GM19023 (cell line): ENCODE measurements around the gene CCDC171.
"Not testable (repeated sequence)": the region's sequence is repeated elsewhere in the genome, so short reads cannot be mapped to it uniquely, and the experiment has no call there.

Experiments used
- ATAC-seq: cut with Tn5 transposase; IDR thresholded peaks from one replicate; pipeline ENCODE4 v1.9.1; 2021; ENCODE audit warnings: mild to moderate bottlenecking, moderate library complexity; ENCODE audit not compliant: unreplicated experiment

Gene CCDC171

DNA sequence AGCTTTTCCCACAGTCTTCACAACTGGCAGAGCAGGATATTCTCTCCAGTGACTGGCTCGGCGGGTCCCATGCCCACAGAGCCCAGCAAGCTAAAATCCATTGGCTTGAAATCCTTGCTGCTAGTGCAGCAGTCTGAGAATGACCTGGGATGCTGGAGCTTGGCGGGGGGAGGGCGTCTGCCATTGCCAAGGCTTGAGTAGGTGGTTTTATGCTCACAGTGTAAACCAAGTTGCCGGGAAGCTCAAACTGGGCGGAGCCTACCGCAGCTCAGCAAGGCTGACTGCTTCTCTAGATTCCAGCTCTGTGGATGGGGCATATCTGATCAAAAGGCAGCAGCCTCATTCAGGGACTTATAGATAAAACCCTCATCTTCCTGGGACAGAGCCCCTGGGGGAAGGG, 194.1 kb downstream of the CCDC171 start:
- no peak for ATAC-seq

DNA sequence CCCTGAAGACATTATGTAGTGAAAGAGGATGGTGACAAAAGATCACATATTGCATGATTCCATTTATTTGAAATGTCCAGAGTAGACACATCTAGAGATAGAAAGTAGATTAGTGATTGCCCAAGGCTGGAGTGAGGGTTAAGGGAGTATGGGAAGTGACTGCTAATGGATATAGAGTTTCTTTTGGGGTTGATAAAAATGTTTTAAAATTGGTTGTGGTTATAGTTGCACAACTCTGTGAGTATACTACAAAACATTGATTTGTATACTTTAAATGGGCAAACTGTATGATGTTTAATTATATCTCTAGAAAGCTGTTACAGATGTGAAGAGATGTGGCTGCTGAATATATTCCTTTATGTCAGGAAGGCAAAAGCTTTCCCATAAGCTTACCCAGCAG, 202.8 kb downstream of the CCDC171 start:
- no peak for ATAC-seq

DNA sequence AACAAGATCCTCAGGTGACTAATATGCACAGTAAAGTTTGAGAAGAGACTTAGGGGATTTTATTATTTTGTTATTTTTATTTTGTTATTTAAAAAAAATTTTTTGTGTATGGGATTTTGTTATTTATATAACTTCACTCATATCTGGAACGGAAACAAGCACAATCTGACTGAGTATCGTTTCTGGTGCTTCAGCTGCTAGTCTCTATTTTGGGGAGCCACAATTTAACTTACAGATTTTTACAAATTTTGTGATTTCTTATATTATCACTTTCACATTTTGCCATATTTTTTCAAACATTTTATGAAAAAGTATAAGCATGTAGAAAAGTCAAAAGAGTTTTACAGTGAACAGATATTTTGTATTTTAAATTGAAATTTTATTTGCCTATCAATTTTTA, 208.7 kb downstream of the CCDC171 start:
- ATAC-seq: no peak

DNA sequence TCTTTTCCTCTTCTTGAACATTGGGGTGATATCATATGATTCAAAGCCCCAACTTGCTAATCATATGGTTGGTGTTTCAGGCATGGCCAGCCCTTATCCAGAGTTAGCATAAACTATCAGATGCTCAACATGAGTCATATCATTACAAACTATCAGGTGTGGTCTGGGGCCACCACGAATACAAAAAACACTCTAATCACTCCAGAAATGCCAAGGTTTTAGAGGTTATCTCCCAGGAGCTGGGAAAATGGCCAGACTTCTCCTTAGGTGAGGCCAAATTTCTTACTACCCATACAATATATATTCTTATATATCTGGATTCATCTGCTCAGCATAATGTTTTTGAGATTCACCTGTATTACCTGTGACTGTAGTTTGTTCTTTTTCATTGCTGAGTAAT, 210.5 kb downstream of the CCDC171 start:
- no peak for ATAC-seq

DNA sequence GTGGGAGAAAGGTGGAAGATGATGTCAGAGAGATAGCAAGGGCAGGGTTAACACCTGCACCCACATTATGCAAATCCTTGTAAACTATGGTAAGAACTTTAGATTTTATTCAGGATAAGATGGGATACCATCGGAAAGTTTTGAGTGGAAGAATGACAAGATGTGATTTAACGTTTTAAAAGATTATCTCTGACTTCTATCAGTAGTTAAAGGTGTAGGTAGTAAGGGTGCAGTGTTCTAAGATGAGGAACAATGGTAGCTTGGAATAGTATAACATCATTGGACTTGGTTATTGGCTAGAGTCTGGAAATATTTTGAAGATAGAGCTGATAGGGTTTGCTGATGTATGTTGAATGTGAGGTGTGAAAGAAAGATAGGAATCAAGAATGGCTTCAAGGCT, 211.3 kb downstream of the CCDC171 start:
- ATAC-seq: no peak

DNA sequence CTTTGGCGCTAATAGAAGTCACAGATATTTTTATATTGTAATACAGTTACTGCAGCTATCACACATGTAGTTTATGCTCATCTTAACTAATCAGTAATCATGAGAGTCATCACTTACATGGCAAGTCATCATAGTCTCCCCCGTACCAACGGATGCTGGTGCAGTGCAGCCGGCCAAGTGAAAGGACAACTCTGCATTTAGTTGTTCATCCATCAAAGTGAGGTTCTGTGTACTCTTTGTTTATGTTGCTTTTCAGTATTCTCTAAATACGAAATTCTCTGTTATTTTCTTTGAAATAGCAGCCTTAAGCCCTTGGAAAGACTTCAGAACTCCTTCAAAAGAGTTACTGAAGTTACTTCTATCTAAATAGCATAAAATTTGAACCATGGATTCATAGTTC, 216.7 kb downstream of the CCDC171 start:
- ATAC-seq: no peak

DNA sequence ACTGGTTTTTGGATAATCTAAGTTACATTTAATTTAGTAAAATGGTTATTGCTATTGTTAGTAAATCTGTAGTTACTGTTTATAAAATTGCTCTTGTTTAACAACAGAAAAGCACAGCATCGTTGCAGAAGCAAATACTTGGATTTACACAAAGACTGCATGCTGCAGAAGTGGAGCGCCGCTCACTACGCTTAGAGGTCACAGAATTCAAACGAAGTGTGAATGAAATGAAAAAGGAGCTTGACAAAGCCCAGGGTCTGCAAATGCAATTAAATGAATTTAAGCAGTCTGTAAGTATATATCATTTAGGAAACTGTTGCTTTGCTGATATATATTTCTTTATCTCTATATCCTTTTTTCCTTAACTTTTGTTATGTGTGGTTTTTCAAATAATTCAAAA, 226.0 kb downstream of the CCDC171 start:
- ATAC-seq: no peak

DNA sequence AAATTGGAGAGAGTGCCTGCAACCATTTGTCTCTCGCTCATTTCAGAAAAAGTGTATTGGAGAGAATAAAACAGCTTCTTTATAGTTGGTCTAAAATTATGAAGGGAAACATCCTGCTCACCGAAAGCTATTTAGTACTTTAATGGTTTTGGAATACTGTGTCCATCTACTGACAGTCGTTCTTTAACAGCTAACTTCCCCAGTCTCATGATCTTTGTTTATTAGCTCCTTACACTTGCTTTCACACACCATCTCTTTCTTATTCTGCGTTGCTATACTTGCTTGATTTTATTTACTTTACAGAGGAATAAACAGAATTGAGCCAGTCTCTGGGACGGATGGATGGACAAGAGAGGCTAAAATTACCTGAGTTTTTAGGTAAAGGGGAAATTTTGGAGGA, 229.3 kb downstream of the CCDC171 start:
- no peak for ATAC-seq

DNA sequence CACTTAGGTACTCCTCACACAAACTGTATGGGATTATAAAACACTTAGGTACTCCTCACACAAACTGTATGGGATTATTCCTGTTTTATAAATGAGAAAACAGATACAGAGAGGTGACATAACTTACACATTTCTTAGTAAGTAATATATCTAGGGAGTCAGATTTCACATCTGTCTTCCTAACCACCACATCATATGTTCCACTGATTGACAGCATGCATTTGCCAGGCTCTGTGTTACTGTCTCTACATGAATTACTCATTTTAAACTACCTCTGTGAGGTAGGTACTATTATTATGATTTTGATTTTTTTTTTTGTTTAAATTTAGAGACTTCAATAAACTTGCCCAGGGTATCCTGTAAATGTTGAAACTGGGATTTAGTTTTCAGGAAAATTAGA, 232.7 kb downstream of the CCDC171 start:
- ATAC-seq: no peak

DNA sequence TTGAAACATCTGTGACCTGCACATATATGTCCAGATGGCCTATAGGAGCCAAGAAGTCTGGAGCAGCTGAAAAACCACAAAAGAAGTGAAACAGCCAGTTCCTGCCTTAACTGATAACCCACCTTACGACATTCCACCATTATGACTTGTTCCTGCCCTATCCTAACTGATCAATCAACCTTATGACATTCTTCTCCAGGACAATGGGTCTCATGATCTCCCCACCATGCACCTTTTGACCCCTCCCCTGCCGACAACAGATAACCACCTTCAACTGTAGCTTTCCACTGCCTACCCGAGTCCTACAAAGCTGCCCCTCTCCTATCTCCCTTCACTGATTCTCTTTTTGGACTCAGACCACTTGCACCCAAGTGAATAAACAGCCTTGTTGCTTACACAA, 233.8 kb downstream of the CCDC171 start:
- ATAC-seq: no peak

DNA sequence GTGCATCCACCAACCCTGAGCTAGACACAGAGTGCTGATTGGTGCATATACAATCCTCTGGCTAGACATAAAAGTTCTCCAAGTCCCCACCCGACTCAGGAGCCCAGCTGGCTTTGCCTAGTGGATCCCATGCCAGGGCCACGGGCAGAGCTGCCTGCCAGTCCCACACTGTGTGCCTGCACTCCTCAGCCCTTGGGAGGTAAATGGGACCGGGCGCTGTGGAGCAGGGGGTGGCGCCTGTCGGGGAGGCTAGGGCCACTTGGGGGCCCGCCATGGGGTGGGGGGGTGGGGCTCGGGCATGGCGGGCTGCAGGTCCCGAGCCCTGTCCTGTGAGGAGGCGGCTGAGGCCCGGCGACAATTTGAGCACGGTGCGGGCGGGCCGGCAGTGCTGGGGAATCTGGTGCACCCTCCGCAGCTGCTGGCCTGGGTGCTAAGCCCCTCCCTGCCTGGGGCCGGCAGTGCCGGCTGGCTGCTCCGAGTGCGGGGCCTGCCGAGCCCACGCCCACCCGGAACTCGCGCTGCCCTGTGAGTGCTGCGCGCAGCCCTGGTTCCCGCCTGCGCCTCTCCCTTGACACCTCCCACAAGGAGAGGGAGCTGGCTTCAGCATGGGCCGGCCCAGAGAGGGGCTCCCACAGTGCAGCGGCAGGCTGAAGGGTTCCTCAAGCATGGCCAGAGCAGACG, 257.5 kb downstream of the CCDC171 start:
- ATAC-seq: not testable (repeated sequence)

DNA sequence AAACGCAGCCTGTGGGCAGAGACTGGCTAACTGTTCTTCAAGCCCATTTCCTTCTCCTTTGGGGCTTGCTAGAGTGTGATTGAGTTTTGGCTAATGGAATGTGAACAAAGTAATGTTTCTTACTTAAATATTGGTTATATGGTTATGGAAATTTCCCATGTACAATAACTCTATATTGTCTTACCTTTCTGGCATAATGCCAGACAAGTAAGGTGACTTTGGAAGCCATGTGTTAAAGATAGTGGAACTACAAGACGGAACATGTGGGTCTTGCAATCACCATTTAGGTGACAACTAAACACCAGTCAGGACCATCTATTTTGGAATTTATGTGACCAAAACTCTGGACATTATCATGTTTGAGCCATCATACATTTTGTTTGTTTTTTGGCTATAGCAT, 260.2 kb downstream of the CCDC171 start:
- ATAC-seq: no peak

DNA sequence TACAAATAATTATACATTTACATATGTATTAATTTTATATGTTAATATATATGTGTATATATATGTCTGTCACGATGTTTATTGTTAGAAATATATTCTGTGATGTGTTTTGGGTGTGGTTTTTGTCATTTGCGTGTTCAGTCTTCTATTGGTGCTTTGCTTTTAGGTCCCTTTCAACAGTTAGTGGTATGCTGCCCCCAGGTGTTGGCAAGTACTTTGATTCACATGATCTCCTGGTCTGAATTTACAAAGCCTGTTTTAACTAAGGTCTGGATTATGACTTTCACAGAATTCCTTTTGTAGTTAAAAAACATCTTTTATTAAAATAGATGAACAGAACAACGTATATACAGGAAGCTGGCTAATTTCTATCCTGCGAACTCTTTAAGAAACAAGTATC, 271.5 kb downstream of the CCDC171 start:
- ATAC-seq: no peak

DNA sequence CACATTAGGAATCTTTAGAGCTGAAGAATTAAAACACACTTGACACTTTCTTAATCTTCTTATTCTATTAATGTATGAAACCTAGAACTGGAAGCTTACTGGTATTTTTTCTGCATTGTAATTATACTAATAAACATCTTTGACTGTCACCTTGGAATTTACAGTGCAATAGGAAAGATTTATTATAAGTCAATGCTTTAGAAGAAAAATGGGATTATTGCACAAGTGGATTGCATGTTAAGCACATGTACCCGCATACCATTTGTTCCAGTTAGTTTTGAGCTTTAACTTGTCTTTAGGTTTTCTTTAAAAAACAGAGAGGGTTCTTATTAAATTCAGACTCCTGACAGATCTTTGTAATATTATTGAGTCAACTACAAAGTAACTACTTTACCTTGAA, 278.5 kb downstream of the CCDC171 start:
- ATAC-seq: no peak

DNA sequence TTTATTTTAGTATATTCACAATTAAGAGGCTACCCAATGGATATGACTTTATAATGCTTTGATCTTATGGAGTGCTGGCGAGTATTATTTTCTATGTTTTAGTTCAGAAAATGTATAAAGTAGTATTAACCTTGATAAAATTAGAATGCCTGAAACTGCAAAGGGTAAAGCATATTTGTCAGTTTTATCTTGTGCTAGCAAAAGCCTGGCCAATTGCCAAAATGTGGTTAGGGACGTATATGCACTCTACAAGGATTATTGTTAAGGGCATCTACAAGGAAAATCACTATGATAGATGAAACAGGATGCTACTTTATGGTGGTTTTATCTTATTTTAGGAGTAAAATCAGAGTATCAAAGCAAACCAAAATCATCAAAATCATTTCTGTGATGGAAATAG, 281.7 kb downstream of the CCDC171 start:
- no peak for ATAC-seq

DNA sequence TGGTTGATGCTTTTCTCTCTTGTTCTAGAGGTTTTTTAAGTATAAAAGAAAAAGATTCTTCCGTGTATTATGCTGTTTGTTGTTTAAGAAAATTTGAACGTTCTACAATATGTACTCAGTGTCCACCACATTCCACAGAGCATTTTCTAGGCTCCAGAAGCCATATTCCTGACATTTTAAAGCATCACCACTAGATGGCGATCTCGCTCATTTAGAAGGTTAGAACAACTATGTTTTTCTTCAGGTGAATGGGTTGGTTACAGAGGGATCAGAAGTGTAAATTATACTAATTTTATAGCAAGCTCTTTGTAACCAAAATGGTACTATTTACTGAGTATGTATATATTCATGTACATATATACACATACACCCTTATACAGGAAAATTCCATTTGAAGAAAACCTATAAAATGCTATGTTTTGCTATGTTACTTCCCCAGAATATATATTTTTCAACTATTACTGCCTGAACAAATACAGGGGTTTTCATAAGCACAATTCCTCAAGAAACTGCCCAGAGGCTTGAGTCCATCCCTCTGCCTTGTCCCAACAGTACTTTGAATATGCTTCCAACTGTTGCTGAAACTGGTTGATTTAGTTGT, 284.3 kb downstream of the CCDC171 start:
- ATAC-seq: peak; percentile 55

DNA sequence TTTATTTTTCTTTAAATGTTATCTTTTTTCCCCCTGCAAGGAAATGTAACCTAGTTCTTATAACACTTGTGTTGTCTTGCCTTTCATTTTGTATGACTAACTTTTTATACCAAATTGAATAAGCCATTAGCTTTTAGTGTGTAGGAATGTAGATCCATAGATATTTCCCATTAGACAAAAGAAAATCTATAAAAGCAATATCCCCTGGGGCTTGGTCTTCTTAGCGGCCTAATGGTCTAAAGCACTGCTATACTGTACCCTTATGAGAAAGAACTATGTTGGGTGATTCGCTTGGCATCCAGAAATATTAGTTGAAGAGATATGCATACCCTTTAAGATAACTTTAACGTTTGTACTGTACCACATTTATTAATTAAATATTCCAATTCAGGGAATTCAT, 289.2 kb downstream of the CCDC171 start:
- no peak for ATAC-seq

DNA sequence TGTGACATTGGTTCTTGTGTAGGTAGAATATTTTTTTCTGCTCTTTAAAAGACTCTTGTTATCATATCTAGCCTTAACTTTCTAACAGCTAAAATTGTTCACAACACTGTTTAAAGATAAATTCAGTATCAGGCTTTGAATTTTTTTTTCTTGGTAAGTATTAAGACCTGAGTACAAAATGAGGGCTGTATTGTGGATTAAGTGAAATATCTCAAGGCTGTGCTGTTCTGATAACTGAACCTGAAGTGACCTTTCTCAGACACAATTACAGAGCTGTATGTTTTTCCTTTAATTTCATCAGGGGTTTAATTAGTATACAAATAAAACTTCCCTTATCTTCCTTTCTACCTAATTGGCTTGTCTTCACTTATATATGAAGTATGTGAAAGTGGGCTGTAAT, 290.5 kb downstream of the CCDC171 start:
- ATAC-seq: no peak

DNA sequence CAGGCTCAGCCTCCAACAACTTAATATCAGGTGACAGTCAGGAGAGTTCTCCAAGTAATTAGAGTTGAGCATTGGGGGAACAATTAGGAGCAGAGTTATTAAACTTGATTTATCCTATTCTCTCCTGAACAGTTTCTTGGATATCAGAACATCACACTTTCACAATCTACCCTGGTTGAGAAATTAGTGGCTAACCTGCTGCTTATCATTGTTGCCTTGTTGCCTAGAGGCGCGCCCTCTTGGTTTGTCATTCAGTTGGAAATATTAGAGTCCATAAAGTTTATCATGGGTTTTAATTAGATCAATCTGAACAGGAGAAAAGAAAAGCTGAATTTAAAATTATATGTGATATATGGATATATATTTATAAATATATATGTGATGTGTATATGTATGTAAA, 291.1 kb downstream of the CCDC171 start:
- no peak for ATAC-seq

DNA sequence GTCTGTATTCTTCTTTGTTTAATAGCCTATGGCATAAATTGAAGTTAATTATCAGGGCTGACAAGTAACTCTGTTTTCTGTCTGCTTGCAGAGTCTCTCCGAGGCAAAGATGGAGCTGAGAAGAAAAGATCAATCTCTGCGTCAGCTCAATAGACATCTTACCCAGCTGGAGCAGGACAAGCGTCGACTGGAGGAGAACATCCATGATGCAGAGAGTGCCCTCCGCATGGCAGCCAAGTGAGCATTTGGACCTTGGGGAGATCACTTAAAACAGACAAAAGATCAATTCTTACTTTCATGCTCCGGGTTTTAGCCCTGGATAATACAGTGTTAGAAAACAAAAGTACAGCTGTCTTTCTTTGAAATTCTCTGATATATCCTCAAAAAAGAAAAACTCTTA, 293.8 kb downstream of the CCDC171 start:
- ATAC-seq: no peak

DNA sequence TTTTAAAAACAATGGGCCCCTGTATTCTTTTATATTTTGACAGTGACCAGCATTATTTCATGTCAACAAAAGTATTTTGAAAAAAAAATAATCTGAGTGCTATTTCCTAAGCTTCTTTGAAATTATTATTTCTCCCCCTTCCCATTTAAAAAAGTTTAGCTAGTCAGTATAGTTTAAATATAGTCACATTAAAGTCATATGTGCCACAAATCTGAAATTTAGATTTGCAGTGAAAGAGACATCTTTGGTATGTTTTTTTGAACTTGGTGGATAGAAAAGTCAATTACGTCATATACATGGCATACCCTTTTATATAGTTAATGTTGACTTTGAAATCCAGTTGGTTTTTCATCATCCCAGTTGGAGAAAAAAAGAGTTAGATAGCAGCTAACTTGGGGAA, 297.0 kb downstream of the CCDC171 start:
- ATAC-seq: no peak

DNA sequence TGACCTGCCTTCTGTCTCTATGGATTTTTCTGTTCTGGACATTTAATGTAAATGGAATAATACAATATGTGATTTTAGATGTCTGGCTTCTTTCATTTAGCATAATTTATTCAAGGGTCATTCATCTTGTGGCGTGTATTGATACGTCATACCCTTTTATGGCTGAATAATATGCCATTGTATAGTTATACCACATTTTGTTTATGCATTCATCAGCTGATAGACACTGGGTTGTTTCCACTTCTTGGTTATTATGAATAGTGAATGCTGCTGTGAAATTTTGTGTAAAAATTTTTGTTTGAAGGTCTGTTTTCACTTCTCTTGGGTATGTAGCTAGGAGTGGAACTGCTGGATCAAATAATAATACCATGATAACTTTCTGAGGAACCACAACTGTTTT, 298.9 kb downstream of the CCDC171 start:
- no peak for ATAC-seq

DNA sequence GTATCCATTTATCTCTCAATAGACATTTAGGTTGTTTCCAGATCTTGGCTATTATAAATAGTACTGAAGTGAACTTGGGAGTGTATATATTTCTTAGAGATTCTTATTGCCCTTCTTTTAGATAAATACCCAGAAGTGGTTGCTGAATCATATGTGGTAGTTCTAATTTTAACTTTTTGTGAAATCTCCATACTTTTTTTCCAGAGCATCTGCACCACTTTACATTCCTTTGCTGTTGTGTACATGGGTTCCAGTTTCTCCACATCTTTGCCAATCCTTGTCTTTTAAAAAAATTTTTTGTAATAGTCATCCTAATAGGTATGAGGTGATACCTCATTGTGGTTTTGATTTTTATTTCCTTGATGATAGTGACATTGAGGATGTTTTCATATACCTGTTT, 303.7 kb downstream of the CCDC171 start:
- no peak for ATAC-seq
